ENCODE measurements around the gene SLC16A10. TPM values are rescaled to one million over a fixed set of nuclear protein-coding genes. Genes with fewer than 3 reads are reported as not detected.
A peak's percentile ranks its signal among the peaks of the same experiment; 100 is the strongest.

Gene SLC16A10
- total RNA-seq, 1 donor from 2014 or later = 4.8 TPM

DNA sequence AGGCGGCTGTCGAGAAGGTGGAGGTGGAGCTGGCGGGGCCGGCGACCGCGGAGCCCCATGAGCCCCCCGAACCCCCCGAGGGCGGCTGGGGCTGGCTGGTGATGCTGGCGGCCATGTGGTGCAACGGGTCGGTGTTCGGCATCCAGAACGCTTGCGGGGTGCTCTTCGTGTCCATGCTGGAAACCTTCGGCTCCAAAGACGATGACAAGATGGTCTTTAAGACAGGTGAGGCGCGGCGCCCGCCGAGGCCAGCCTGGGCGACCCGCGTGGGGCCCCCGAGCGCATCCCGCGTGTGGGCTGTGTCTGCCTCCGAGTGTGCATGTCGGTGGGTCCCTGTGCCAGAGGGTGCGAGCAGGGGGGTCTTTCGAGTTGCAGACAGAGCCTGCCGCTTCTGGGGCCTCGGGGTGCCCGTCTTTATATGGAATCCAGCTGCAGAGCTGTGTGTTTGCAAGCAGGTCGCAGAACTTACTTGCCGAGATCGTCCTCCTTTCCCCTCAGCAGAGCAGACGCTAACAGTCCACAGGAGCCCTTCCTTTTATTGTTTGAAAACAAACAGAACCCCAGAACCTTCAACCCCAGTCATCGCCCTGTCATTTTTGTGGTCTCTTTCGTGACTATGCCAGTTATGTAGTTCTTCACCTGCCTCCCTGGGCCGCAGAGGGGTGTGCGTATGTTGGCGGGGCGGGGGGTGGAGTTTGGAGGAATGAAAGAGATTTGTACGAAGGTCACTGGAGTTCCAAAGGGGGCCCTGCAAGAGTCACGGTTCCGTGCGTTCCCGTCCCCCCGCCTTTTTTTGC, 766 bp downstream of the SLC16A10 start:
- peaks cover 18% of the 10 kb centered on the region for H3K4me1 Mint-ChIP-seq
- peak overlapping the region; percentile 92 for H3K4me3 Mint-ChIP-seq
- H2AFZ ChIP-seq (replicated peaks) = peak overlapping the region; percentile 87
- H3K27me3 ChIP-seq = peaks cover 52% of the 10 kb centered on the region
- peak overlapping the region; percentile 76 for H3K4me3 ChIP-seq
- peaks cover 20% of the 10 kb centered on the region for H3K27me3 Mint-ChIP-seq (ENCODE audit: insufficient read depth, low read depth)
- peak overlapping the region; percentile 12 for H3K27ac Mint-ChIP-seq
- H3K9me3 ChIP-seq (ENCODE audit: low read depth) = no peaks in the 10 kb centered on the region
- H3K36me3 ChIP-seq = no peaks in the 10 kb centered on the region
- H3K4me2 ChIP-seq = peak overlapping the region; percentile 98
- H3K4me1 ChIP-seq = peaks cover 10% of the 10 kb centered on the region
- TF ChIP-seq EZH2 (IDR thresholded peaks at IDR 0.05) (peak; percentile 70), EZH2phosphoT487 (IDR thresholded peaks at IDR 0.05) (peak; percentile 29)
- TF ChIP-seq, protein P1, sequence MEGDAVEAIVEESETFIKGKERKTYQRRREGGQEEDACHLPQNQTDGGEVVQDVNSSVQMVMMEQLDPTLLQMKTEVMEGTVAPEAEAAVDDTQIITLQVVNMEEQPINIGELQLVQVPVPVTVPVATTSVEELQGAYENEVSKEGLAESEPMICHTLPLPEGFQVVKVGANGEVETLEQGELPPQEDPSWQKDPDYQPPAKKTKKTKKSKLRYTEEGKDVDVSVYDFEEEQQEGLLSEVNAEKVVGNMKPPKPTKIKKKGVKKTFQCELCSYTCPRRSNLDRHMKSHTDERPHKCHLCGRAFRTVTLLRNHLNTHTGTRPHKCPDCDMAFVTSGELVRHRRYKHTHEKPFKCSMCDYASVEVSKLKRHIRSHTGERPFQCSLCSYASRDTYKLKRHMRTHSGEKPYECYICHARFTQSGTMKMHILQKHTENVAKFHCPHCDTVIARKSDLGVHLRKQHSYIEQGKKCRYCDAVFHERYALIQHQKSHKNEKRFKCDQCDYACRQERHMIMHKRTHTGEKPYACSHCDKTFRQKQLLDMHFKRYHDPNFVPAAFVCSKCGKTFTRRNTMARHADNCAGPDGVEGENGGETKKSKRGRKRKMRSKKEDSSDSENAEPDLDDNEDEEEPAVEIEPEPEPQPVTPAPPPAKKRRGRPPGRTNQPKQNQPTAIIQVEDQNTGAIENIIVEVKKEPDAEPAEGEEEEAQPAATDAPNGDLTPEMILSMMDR (IDR thresholded peaks at IDR 0.05) = no peak
- H4K20me1 ChIP-seq (ENCODE audit: low read depth) = no peaks in the 10 kb centered on the region
- H3K27ac ChIP-seq = no peak overlapping the region
- DNase-seq (ENCODE audit: low spot score) = peak; percentile 51
- H3K36me3 Mint-ChIP-seq = no peaks in the 10 kb centered on the region
- peaks cover 3% of the 10 kb centered on the region for H3K9me3 Mint-ChIP-seq
- H3K9ac ChIP-seq = no peak overlapping the region
- H3K79me2 ChIP-seq (ENCODE audit: low read depth) = no peaks in the 10 kb centered on the region
- peaks cover 5% of the 10 kb centered on the region for H3F3A ChIP-seq (ENCODE audit: low read depth)

DNA sequence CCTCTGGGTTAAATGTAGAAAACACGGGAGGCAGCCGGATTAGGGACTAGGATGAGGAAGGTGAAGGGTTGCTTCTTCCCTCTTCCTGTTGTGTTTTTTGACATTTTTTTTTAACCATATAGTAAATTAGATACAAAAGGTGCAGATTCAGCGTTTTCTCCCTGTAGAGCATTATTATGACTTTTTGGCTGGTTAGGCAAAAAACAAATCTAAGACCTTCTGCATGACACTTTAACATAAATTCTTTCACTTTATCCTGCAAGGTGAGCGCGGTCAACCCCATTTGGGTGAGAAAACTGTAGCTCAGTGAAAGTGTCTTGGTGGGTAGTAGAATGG, 1.3 kb downstream of the SLC16A10 start:
- Mint-ChIP-seq H3K9me3 (peaks cover 3% of the 10 kb centered on the region), H3K27me3 (ENCODE audit: insufficient read depth, low read depth) (peaks cover 20% of the 10 kb centered on the region)
- TF ChIP-seq EZH2 (IDR thresholded peaks at IDR 0.05) (peak; percentile 11), EZH2phosphoT487 (IDR thresholded peaks at IDR 0.05) (no peak)
- TF ChIP-seq, protein P1 (IDR thresholded peaks at IDR 0.05) = no peak

DNA sequence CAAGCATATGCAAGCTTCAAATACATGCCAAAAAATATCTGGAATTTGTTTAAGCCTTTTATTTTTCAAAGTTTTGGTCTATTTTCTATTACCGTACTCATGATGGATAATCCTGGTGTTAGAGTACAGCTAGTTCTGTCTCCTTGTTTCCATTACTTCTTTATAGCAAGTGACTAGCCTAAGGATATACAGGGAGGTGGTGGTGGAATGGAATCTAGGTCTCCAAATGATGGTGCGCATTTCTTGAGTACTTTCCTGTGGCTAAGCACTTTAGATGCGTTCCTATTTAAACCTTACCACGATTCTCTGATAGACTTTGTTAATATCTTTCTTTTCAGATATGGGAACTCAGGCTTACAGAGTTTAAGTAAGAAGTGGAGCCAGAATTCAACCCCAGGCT, 3.5 kb downstream of the SLC16A10 start:
- no peak for DNase-seq (ENCODE audit: low spot score)
- TF ChIP-seq EZH2 (IDR thresholded peaks at IDR 0.05) (no peak), EZH2phosphoT487 (IDR thresholded peaks at IDR 0.05) (no peak)
- TF ChIP-seq, protein P1 (IDR thresholded peaks at IDR 0.05) = no peak
- Mint-ChIP-seq H3K4me3 (peak overlapping the region; percentile 48), H3K9me3 (peaks cover 3% of the 10 kb centered on the region), H3K4me1 (peaks cover 18% of the 10 kb centered on the region), H3K27me3 (ENCODE audit: insufficient read depth, low read depth) (peaks cover 16% of the 10 kb centered on the region), H3K36me3 (peaks cover 3% of the 10 kb centered on the region), H3K27ac (no peak overlapping the region)
- no peaks in the 10 kb centered on the region for H3K36me3 ChIP-seq
- no peak overlapping the region for H3K27ac ChIP-seq
- H4K20me1 ChIP-seq (ENCODE audit: low read depth) = no peaks in the 10 kb centered on the region
- H3F3A ChIP-seq (ENCODE audit: low read depth) = peaks cover 5% of the 10 kb centered on the region
- H3K79me2 ChIP-seq (ENCODE audit: low read depth) = no peaks in the 10 kb centered on the region
- H3K27me3 ChIP-seq = peaks cover 46% of the 10 kb centered on the region
- H3K9me3 ChIP-seq (ENCODE audit: low read depth) = no peaks in the 10 kb centered on the region
- H2AFZ ChIP-seq (replicated peaks) = no peak overlapping the region
- H3K4me2 ChIP-seq = no peak overlapping the region
- no peak overlapping the region for H3K4me3 ChIP-seq
- peaks cover 10% of the 10 kb centered on the region for H3K4me1 ChIP-seq
- H3K9ac ChIP-seq = no peak overlapping the region

More for the DNA sequence above, 1.3 kb downstream of the SLC16A10 start:
- H3K36me3 ChIP-seq = no peaks in the 10 kb centered on the region
- no peaks in the 10 kb centered on the region for H3K79me2 ChIP-seq (ENCODE audit: low read depth)
- H3K9ac ChIP-seq = no peak overlapping the region
- H3K4me1 ChIP-seq = peaks cover 10% of the 10 kb centered on the region
- H3K36me3 Mint-ChIP-seq = no peaks in the 10 kb centered on the region
- H3K4me1 Mint-ChIP-seq = peaks cover 18% of the 10 kb centered on the region
- H3K4me3 ChIP-seq = peak overlapping the region; percentile 76
- peak overlapping the region; percentile 98 for H3K4me2 ChIP-seq
- H3K27me3 ChIP-seq = peaks cover 52% of the 10 kb centered on the region
- no peak overlapping the region for H3K27ac ChIP-seq
- H3K9me3 ChIP-seq (ENCODE audit: low read depth) = no peaks in the 10 kb centered on the region
- H4K20me1 ChIP-seq (ENCODE audit: low read depth) = no peaks in the 10 kb centered on the region
- DNase-seq (ENCODE audit: low spot score) = no peak
- peak overlapping the region; percentile 87 for H2AFZ ChIP-seq (replicated peaks)
- peak overlapping the region; percentile 92 for H3K4me3 Mint-ChIP-seq
- H3F3A ChIP-seq (ENCODE audit: low read depth) = peaks cover 5% of the 10 kb centered on the region
- H3K27ac Mint-ChIP-seq = peak overlapping the region; percentile 12
